ENCODE data around the gene PKP1.

Gene PKP1

DNA sequence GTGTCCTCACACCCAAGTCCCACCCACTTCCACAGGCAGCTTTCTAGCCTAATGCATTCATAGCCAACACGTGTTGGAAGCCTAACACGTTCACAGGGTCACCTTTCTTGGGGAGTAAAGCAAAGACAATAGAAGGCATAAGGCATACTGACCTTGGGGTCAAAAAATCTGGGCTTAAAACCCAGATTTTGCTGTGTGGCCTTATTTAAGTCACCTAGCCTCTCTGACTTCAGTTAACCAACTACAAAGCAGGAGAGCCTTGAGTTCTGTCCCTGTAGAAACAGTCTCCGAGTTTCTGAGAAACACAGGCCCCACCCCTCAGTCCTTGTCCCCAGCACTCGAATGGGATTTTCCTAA is 92.8 kb downstream of the PKP1 start:
- no peak for DNase-seq

GRCh38 chr1:201376464-201377374 is 93.4 kb downstream of the PKP1 start:
- DNase-seq: no peak

DNA sequence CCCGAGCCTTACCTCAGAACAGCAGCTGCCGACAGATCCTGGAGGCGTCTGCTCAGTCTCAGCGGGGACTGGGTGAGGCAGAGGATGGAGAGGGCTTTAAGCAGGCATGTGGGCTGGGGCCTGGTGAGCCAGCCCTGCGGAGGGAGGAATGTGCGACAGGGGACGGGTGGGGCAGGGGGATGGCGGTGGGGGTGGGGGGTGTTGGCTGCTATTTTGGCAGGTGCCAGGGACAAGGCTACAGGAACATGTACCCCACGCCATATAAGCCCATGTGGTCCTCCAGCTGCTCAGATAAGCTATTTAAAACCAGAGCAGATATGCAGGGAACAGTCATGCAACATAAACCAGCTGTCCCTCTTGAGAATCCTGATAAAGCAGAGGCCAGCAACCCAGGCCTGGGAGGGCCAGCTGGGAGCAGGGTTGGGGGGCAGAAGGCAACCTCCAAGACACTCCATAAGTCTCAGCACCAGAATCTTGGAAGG is 94.3 kb downstream of the PKP1 start, which contains the start of gene TNNT2:
TSS of gene TNNT2 (minus strand) at position 70 of the 482 bp plus-strand sequence. CDS start 4,426 bp downstream, outside the sequence.
- DNase-seq: no peak

DNA sequence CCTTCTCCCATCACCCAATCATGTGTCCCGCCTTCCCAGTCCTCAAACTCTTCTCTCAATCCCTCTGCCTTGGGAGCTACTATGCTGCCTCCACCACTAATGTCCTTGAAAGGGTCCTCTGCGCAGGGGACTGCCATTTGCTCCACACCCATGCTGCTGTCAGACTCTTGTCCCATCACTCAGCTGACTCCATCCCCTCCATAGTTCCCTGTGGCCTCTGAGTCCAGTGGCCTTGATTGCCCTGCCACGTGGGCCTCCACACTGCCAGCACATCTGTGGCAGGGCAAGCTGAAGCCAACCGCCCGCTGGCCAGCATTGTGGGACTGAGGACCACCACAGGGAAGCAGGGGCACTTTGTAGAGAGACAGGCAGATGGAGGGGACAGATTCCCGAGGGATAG is 95.5 kb downstream of the PKP1 start:
- DNase-seq: no peak

- no peak for DNase-seq
Observed at GRCh38 chr1:201379733-201380242, 96.5 kb downstream of the PKP1 start.

DNA sequence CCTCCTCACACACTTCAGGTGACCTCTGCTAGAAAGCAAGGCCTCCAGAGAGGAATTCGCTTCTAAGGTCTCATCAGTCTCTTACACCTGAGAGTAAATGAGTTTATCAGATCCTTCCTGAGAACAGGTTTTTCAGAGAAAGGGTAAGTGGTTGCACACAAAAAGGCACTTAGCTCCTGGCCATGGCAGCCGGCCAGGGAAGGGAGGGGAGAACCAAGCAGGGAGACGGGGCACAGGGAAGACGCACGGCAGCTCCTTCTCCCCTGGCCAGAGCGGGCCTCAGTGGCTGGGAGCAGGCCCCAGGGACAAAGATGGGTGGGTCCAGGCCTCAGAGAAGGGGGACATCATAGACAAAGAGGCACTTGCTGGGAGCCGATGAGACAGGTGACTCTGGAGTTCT is 97.8 kb downstream of the PKP1 start:
- DNase-seq: peak; percentile 62
